ENCODE measurements around the gene ST6GALNAC3.

Gene ST6GALNAC3

GRCh38 chr1:76668046-76668445, 593.5 kb downstream of the ST6GALNAC3 start:
- FAIRE-seq: no peak
- no peak for DNase-seq (ENCODE audit: insufficient read length, low spot score)

GRCh38 chr1:76669131-76669530, 594.6 kb downstream of the ST6GALNAC3 start:
- DNase-seq (ENCODE audit: insufficient read length, low spot score): no peak
- FAIRE-seq: no peak

- FAIRE-seq: no peak
- no peak for DNase-seq (ENCODE audit: insufficient read length, low spot score)
Measured at GRCh38 chr1:76669624-76670315, 595.2 kb downstream of the ST6GALNAC3 start.

GRCh38 chr1:76674689-76675210, 600.2 kb downstream of the ST6GALNAC3 start:
- DNase-seq (ENCODE audit: insufficient read length, low spot score) (no peak), FAIRE-seq (no peak)

- DNase-seq (ENCODE audit: insufficient read length, low spot score) (no peak), FAIRE-seq (no peak)
Measured at GRCh38 chr1:76677416-76678405, 603.2 kb downstream of the ST6GALNAC3 start.

- DNase-seq (ENCODE audit: insufficient read length, low spot score): no peak
- FAIRE-seq: no peak
Measured at GRCh38 chr1:76679534-76680152, 605.1 kb downstream of the ST6GALNAC3 start.

GRCh38 chr1:76680651-76681050, 606.1 kb downstream of the ST6GALNAC3 start:
- DNase-seq (ENCODE audit: insufficient read length, low spot score) (no peak), FAIRE-seq (no peak)

- no peak for FAIRE-seq
- DNase-seq (ENCODE audit: insufficient read length, low spot score): no peak
Measured at GRCh38 chr1:76682138-76682537, 607.6 kb downstream of the ST6GALNAC3 start.
